ENCODE results near the gene TTLL8.
A peak's percentile ranks its signal among the peaks of the same experiment; 100 is the strongest.
"Not testable (repeated sequence)": the region's sequence is repeated elsewhere in the genome, so short reads cannot be mapped to it uniquely, and the experiment has no call there.

Gene TTLL8

DNA sequence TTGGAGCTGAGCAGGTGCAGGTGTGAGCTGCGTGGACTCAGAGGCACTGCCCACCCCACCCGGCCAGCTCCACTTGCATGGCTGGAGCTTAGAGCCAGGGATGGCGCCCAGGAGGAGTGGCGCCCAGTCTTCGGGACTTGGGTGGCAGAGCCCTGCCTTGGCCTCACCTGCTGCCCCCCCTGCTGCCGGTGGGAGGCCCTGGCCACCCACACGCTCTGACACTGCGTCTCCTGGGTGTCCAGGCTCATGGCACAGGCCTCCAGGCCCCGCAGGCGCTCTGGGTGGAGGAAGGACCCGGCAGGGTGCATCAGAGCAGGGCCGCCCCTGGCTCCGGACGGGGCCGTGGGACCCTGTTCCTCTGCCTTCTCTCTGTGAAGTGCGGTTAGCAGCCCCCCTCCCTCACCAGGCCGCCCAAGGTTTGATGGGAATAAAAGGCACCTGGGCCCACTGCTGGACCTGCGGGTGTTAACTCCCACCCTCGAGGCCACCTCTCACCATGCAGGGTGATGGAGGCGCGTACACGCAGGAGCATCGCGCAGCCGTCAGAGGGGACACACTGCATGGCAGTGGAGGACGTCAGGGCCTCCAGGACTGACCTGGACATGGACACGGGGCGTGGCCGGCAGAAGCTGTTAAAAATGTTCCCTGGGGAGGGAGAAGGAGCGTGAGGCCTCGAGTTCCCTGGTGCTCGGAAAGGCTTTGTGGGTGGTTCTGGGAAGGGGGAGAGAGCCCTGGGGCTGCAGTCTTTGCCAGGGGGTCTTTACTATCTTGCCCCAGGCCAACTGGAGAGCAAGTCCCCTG lies 57.3 kb downstream of the TTLL8 start:
- DNase-seq (ENCODE audit: low spot score), result peak; percentile 3

DNA sequence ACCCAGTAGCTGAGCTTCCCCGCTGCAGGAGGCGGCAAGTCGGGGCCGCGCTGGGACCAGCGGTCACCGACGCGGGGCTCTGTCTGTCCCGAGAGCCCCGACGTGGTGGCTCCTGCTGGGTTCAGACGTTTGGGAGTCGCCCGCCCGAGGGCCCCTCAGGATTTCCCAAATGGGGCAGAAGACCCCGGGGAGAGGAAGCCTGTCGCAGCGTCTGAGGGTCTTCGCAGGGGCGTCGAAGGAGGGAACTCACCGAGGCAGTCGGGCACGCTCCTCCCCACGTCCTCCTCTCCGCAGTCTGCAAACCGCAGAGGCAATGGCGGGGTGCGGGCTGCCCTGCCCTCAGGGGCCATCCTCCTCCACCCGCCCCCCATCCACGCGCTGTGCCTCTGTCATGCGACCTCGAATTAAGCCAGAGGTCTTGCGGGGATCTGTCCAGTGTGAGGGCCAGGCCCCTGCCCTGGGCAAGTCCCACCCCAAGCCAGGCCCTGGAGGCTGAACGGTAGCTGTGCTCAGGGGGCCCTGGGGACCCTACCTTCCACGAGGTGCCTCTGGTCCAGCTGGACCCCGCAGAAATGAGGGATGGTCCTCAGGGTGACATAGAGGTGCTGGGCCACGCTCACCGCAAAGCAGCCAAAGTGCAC lies 58.0 kb downstream of the TTLL8 start:
- DNase-seq (ENCODE audit: low spot score), result peak; percentile 1

DNA sequence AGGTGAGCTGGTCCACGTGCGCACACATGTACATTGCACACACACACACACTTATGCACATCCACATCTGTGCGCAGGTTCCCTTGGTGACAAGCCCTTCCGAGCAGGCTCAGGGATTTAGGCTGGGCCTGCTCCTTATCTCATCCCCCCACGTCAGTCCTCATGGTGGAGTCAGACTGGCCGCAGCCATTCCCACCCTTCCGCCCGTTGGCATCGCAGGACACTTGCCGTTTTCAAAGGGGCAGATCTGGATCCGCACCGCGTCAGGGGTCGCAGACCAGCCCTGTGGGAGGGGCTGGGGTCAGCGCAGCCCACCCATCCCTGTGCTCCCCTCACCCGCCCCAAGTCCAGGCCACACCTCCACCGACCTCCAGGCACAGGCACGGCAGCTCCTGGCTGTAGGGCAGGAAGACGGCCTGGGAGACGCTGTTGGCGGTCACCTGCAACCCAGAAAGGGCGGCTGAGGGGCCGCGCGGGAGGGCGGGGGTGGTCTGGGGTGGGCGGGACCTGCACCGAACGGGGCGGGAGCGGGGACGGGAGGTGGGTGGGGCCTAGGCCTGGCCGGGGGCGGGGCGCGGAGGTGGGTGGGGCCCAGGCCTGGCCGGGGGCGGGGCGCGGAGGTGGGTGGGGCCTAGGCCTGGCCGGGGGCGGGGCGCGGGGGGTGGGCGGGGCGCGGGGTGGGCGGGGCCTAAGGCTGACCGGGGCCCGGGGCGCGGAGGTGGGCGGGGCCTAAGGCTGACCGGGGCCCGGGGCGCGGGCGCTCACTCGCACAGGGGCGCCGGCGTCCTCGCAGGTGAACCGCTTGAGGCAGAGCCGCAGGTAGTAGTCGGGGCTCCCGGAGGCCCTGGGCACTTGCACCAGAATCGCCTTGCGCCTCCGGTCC lies 58.8 kb downstream of the TTLL8 start:
- DNase-seq (ENCODE audit: low spot score), result peak; percentile 2

DNA sequence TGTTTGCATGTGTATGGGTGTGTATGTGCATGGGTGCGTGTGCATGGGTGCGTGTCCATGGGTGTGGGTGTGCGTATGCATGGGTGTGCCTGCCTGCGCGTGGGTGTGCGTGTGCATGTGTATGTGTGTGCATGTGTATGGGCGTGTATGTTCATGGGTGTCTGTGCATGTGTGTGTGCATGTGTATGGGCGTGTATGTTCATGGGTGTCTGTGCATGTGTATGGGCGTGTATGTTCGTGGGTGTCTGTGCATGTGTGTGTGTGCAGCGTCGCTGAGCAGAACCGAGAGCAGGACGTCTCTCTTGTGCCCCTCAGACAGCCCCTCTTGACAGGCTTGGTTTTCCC lies 59.4 kb downstream of the TTLL8 start:
- DNase-seq (ENCODE audit: low spot score), result no peak

DNA sequence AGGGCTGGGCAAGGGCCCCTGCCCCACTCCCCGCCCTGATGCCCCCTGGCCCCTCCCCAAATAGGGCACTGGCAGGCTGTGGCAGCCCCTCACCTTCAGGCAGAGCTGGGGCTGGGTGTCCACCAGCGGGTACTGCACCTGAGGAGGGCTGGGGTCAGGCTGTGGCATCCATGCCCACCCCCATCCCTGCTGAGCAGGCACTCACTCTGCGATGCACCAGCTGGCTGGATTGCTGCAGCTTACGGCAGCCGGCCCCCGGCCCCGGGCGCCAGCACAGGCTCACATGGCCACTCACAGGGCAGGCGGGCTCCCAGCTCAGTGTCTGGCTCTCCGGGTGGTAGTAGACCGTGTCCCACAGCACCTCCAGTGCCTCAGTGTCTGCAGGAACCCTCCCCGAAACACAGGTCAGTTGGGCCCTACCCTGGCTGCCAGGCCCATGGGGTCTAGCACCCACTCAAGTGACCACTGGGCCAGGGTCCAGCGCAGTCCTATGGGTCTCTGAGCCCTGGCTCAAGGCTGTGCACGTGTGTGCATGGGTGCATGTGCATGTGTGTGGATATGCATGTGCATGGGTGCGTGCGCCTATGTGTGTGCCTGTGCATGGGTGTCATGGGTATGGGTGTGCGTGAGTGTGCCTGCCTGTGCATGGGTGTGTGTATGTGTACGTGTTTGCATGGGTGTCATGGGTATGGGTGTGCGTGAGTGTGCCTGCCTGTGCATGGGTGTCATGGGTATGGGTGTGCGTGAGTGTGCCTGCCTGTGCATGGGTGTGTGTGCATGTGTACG lies 60.0 kb downstream of the TTLL8 start:
- peak; percentile 2 for DNase-seq (ENCODE audit: low spot score)

DNA sequence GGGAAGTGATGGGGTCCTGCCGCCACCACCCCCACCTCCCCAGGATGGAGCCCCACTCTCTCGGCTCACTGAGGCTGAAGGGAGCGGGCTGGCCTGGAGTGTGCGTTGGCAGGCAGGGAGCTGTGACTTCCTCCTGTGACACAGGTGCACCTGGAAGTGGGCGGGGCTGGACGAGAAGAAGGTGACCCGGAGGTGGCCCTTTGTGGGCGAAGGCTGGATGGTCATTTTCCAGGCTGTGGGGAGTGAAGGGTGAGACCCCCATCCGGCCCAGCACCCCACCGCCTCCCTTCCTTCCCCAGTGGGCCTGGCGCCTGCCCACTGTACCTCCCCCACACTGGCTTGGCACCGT lies 60.9 kb downstream of the TTLL8 start:
- peak; percentile 2 for DNase-seq (ENCODE audit: low spot score)

DNA sequence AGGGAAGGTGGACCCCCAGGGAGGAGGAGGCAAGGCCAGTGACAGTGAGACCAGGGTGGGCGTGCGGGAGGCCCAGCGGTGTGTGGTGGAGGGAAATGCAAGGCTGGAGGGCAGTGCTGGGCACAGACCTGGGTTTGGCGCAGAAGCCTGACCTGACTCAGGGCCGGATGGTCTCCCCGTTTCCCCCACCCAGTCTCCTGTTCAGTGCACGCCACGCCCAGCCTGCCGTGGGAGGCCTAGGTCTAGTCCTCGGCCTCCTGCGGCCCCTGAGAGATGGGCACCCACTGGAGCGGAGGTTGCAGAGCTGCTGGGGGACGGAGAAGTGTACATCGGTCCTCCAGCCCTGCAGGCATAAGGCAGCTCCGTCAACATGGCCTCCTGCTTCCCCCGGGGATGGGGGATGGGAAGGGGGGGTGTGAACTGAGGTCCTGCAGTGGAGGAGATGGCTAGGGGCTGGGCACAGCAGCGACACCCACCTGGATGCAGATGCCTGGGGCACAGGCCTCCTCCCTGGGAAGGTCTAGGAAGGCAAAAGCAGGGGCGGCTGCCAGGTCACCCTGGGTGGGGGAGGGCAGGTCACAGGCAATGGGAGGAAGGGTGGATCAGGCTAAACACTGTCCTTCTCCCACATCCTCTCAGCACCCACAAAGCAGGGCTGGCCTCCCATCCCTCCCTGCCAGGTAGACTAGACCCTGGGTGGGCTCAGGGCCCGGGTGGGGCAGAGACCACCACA lies 61.4 kb downstream of the TTLL8 start:
- DNase-seq (ENCODE audit: low spot score), result no peak

DNA sequence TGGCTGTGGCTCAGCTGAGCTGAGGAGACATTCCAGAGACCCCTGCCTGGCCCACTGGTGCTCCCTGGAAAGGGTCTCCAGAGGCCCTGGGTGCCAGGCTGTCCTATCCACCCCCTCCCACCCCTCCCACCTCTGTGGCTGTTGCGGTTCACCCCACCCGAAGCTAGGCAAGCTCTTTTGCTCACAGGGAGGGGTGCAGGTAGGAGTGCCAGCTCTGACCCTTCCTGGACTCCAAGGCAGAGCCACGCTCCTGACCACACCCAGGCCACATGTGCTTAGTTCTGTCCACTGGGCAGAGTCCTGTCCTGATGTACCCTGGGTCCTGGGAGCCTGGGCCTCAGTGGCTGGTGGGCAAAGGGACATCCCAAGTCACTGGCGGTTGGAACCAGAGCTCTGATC lies 62.0 kb downstream of the TTLL8 start:
- no peak for DNase-seq (ENCODE audit: low spot score)

DNA sequence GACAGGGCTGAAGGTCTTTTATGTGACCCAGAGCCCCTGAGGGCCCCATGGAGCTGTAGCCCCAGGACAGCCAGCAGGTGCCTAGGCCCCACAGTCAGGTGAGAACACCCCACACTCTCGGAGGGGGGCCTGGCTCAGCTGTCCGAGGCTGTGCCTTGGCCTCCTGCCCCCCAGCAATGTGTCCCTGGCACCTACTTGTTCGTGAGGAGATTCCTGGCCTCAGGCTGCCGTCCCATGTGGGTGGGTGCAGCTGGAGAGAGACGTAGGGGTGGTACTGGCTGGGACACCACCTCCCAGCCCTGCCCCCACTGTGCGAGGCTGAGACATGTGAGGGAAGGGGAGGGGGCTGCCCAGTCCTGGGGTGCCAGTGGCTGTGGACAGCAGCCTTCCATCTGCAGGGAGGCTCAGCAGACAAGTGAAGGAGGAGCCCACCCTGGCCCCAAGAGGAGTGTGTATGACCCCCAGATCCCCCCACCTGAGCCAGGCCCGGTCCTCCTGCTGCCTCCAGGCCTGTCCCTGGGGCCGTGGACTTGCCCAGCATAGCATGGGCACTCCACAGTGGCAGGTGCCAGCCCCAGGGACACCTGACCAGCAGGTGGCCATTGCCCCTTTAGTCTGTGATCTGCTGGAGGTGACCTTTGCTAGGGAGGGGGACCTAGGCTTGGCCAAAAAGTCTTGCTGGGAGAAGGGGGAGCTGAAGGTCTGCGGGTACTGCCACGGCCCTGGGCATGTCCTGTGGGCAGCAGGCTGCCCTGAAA lies 62.6 kb downstream of the TTLL8 start:
- no peak for DNase-seq (ENCODE audit: low spot score)

DNA sequence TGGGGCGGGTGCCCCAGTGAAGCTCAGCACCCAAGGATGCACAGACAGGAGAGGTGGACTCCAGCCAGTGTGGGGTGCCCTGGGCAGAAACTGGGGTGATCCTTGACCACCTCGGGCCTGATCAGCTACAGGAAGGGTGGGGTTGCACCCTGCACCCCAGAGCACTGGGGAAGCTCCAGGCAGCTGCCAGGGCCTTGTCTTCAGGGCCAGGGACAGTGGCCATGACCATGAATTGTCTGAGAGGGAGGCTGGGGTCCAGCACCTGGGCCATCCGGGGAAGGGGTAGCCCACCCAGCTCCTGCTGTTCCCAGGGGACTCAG lies 63.1 kb downstream of the TTLL8 start:
- no peak for DNase-seq (ENCODE audit: low spot score)

DNA sequence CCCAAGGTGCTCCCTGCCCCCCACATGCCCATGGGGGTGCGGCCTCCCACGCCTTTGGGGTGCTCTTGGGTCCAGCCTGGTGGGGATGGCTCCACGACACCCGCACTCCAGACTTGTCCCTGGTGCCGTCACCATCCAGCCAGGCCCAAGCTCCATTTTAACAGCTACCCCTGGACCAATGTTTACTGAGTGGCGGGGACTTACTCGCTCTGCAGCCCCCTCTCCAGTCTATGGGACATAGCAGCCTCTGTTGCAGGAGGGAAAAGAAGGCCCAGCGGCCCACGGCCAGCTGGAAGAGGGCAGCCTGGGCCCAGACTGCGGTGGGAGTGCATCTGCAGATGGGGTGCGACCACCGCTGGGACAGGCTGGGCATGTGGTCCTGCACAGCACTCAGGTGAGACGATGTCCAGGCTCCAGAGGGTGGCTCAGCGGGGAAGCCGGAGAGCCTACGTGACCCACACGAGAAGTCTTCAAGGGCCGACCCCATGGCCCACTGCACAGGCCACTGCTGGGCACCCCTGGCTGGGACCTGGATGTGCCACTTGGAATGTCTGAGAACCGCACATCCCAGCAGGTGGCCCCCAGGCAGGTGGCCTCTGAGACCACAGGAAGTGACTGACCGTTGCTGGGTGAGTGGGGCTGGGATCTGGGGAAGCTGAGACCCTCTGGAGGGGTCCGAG lies 63.6 kb downstream of the TTLL8 start:
- no peak for DNase-seq (ENCODE audit: low spot score)

DNA sequence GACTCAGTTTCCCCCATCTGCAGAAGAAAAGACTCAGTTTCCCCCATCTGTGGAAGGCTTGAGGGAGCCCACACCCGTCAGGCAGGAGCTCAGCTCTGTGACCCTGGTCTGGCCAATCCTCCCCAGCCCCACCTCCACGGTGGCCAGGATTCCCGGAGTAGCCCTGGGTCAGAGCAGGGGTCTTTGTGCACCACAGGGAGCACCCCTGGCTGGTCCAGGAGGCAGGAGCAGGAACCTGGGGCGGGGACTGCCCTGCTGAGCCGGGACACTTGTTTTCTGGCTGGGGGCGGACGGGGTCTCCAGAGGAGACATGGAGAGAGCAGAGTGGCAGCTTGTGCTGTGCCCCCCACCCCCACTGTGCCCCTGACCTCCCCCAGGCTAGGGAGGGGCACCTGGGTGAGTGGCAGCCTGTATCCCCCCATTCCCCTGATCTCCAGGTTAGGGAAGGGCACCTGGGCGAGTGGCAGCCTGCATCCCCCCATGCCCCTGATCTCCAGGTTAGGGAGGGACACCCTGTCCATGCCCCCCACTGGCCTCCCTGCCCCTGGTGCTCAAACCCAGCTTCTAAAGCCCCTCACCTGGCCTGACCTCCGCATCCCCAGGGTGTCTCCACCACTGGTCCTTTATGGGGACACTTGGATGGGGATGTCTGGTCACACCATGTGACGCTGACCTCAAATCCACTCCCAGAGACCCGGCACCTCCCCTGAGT lies 64.3 kb downstream of the TTLL8 start:
- no peak for DNase-seq (ENCODE audit: low spot score)

DNA sequence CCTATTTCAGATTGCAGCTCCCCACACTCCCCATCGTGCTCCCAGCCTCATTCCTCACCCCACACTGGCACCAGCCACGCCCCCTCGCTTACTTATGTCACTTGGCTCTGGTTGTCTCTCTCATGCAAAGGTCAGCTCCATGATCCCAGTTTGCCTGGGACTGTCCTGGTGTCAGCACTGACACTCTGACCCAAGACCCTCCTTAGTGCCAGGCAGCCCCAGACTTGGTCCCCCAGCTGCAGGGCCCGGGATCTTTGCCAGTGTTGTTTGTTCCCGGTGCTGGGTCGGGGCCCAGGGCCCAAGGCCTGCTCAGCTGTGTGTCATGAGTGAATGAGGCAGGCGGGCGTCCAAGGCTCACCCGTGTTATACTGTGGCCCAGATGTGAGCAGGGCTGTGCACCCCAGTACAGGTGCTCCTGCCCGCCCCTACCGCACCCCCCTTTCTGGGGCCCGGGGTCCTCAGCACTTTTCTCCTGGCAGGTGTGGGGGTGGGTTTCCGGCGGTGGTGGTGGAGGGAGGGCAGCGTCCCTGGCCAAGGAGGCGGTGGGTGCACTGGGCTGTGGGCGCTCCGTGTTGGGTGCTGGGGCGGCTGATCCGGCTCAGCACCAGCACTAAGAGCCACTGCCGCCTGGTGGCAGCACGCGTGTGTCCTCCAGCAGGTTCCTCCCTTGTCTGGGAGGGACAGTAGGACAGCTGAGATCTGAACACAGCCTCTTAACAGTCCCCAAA lies 65.0 kb downstream of the TTLL8 start:
- peak; percentile 80 for DNase-seq (ENCODE audit: low spot score)

DNA sequence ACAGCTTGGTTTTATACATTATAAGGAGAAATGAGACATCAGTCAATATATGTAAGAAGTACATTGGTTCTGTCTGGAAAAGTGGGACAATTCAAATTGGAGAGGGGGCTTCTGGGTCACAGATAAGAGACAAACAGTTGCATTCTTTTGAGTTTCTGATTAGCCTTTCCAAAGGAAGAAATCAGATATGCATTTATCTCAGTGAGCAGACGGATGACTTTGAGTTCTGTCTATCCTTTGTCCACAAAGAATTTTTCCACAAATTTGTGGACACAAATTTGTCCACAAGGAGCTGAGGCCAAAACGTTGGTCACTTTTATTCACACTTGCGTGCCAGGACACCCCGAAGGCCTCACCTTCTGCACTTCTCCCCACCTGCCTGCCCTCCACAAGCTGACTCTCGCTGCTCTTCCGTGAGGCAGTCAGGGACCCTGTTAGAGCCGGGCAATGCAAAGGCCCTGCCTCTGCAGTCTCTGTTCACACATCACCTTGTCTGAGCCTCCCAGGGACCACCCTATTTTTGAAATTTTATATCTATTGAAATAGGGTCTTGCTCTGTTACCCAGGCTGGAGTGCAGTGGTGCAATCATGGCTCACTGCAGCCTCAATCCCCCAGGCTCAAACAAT lies 66.1 kb downstream of the TTLL8 start:
- DNase-seq (ENCODE audit: low spot score), result no peak

DNA sequence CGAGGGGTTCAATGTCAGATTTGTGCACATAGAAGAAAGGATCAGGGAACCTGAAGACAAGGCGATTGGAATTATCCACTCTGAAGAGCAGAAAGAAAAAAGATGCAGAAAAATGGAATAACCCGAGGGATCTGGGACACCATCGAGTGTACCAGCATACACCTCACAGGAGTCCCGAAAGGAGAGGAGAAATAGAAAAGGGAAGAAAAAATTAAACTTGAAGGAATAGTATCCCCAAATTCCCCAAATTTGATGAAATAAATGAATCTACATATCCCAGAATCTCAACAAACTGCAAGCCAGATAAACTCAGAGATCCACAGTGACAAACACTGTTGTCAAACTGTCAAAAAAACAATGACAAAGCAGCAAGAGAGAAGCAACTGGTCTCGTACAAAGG lies 66.9 kb downstream of the TTLL8 start:
- DNase-seq (ENCODE audit: low spot score), result no peak

DNA sequence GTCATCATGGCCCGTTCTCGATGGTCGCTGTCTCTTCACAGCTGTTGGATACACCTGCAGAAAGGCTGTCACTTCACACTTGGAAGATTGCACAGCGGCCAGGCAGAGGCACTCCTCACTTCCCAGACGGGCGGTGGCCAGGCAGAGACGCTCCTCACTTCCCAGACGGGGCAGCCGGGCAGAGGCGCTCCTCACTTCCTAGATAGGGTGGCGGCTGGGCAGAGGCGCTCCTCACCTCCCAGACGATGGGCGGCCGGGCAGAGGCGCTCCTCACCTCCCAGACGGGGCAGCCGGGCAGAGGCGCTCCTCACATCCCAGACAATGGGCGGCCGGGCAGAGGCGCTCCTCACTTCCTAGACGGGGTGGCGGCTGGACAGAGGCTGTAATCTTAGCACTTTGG lies 68.3 kb downstream of the TTLL8 start:
- not testable (repeated sequence) for DNase-seq (ENCODE audit: low spot score)

DNA sequence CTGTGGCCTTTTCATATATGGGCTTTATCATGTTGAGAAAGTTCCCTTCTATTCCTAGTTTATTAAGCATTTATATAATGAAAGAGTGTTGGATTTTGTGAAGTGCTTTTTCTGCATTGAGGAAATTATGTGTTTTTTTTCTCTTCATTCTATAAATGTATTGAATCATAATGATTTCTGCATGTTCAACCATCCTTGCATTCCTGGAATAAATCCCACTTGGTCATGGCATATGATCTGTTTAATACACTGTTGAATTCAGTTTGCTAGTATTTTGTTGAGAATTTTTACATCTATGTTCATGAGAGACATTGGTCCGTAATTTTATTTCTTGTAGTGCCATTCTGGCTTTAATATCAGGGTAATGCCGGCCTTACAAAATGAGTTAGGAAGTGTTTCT lies 71.8 kb downstream of the TTLL8 start:
- DNase-seq (ENCODE audit: low spot score), result no peak

All from hepatic stellate cell (primary cell).